SK-N-MC (cell line): ENCODE data around the gene ACLY.

ENCODE experiments used
- EZH2 ChIP-seq: fragments of 200-600 bp; sonication (generic); IDR thresholded peaks from one replicate; pipeline ENCODE4 v1.6.1; 2017; ENCODE audit warnings: antibody characterized with exemption
- FOXP2 ChIP-seq: optimal IDR thresholded peaks from 2 replicates; pipeline ENCODE3; 2011; ENCODE audit warnings: mild to moderate bottlenecking, moderate library complexity; ENCODE audit not compliant: insufficient read depth; ENCODE audit errors: extremely low read length, control extremely low read depth
- POLR2AphosphoS5 ChIP-seq: IDR thresholded peaks from 2 replicates; pipeline ENCODE4 v1.6.1; 2012; ENCODE audit warnings: mild to moderate bottlenecking, low read depth, low read length, borderline replicate concordance

DNA sequence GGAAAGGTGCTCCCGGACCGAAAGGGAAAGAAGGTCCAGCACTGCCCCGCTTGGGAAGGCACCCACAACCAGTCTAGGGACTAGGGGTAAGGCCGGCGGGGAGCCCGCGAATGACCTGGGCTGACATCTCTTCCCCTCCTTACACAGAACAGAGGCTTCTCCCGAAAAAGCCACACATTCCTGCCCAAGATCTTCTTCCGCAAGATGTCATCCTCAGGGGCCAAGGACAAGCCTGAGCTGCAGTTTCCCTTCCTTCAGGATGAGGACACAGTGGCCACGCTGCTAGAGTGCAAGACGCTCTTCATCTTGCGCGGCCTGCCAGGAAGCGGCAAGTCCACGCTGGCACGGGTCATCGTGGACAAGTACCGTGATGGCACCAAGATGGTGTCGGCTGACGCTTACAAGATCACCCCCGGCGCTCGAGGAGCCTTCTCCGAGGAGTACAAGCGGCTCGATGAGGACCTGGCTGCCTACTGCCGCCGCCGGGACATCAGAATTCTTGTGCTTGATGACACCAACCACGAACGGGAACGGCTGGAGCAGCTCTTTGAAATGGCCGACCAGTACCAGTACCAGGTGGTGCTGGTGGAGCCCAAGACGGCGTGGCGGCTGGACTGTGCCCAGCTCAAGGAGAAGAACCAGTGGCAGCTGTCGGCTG, 49.3 kb upstream of the ACLY start:
- TF ChIP-seq EZH2 (no peak), POLR2AphosphoS5 (no peak), FOXP2 (no peak)
